Trophoblast cell (in vitro differentiated cells and primary cell): ENCODE measurements around the gene HIGD2A.
A peak's percentile ranks its signal among the peaks of the same experiment; 100 is the strongest.

Experiments
- DNase-seq, 2 donors: peaks; one replicate each; pipeline ENCODE4 v3.0.0-alpha.2; 2016
- H2AFZ ChIP-seq: 2 replicates; pipeline ENCODE4 v1.6.1; 2013; ENCODE audit warnings: low read length, moderate library complexity, mild to moderate bottlenecking; ENCODE audit not compliant: insufficient read depth, poor library complexity
- H2AK5ac ChIP-seq: 2 replicates; pipeline ENCODE4 v1.6.1; 2013; ENCODE audit warnings: mild to moderate bottlenecking, low read length
- H2BK120ac ChIP-seq: 2 replicates; pipeline ENCODE4 v1.6.1; 2013; ENCODE audit warnings: low read length, mild to moderate bottlenecking, moderate library complexity; ENCODE audit not compliant: insufficient read depth, poor library complexity
- H2BK12ac ChIP-seq: 2 replicates; pipeline ENCODE4 v1.6.1; 2013; ENCODE audit warnings: mild to moderate bottlenecking, low read length, moderate library complexity
- H2BK5ac ChIP-seq: 2 replicates; pipeline ENCODE4 v1.6.1; 2013; ENCODE audit warnings: low read length, low read depth, moderate library complexity, mild to moderate bottlenecking; ENCODE audit not compliant: poor library complexity
- H3K14ac ChIP-seq: 2 replicates; pipeline ENCODE4 v1.6.1; 2013; ENCODE audit warnings: mild to moderate bottlenecking, low read length
- H3K18ac ChIP-seq: 2 replicates; pipeline ENCODE4 v1.6.1; 2013; ENCODE audit warnings: mild to moderate bottlenecking, low read length
- H3K23ac ChIP-seq: 2 replicates; pipeline ENCODE4 v1.6.1; 2013; ENCODE audit warnings: low read length
- H3K27ac ChIP-seq: 2 replicates; pipeline ENCODE4 v1.5.1; 2013; ENCODE audit warnings: low read depth, mild to moderate bottlenecking, inconsistent platforms, low read length, moderate library complexity
- H3K27me3 ChIP-seq: 2 replicates; pipeline ENCODE4 v1.6.1; 2013; ENCODE audit warnings: inconsistent platforms, mild to moderate bottlenecking, low read length, moderate library complexity; ENCODE audit not compliant: insufficient read depth
- H3K36me3 ChIP-seq, 2 experiments: 1 replicate in 1 of 2; 2 replicates in 1 of 2; pipeline ENCODE4 v1.6.1; 2013; ENCODE audit warnings: low read length in 2 of 2, mild to moderate bottlenecking in 2 of 2, moderate library complexity in 1 of 2; ENCODE audit not compliant: insufficient read depth in 2 of 2, control insufficient read depth in 1 of 2
- H3K4ac ChIP-seq: 2 replicates; pipeline ENCODE4 v1.6.1; 2013; ENCODE audit warnings: low read depth, mild to moderate bottlenecking, low read length, moderate library complexity
- H3K4me1 ChIP-seq, 2 experiments: 1 replicate in 1 of 2; 2 replicates in 1 of 2; pipeline ENCODE4 v1.6.1; 2013; ENCODE audit warnings: low read length in 2 of 2, mild to moderate bottlenecking in 2 of 2, moderate library complexity in 1 of 2; ENCODE audit not compliant: insufficient read depth in 2 of 2, control insufficient read depth in 1 of 2
- H3K4me2 ChIP-seq: 2 replicates; pipeline ENCODE4 v1.6.1; 2013; ENCODE audit warnings: inconsistent platforms, mild to moderate bottlenecking, low read length, moderate library complexity
- H3K4me3 ChIP-seq: 2 replicates; pipeline ENCODE4 v1.5.1; 2013; ENCODE audit warnings: mild to moderate bottlenecking, low read depth, low read length, inconsistent platforms
- H3K79me1 ChIP-seq: one replicate; pipeline ENCODE4 v1.6.1; 2013; ENCODE audit warnings: low read length
- H3K79me2 ChIP-seq: 2 replicates; pipeline ENCODE4 v1.6.1; 2013; ENCODE audit warnings: low read length, mild to moderate bottlenecking; ENCODE audit not compliant: control insufficient read depth, insufficient read depth, poor library complexity
- H3K9ac ChIP-seq: 2 replicates; pipeline ENCODE4 v1.6.1; 2013; ENCODE audit warnings: mild to moderate bottlenecking, low read length
- H3K9me3 ChIP-seq: 2 replicates; pipeline ENCODE4 v1.6.1; 2013; ENCODE audit warnings: low read depth, mild to moderate bottlenecking, control low read depth, inconsistent platforms, low read length; ENCODE audit not compliant: insufficient read depth
- H4K12ac ChIP-seq: 2 replicates; pipeline ENCODE4 v1.6.1; 2013; ENCODE audit warnings: low read depth, mild to moderate bottlenecking, low read length, moderate library complexity
- H4K8ac ChIP-seq: 2 replicates; pipeline ENCODE4 v1.6.1; 2013; ENCODE audit warnings: low read depth, mild to moderate bottlenecking, low read length, moderate library complexity
- H4K91ac ChIP-seq: one replicate; pipeline ENCODE4 v1.6.1; 2013; ENCODE audit warnings: low read depth, mild to moderate bottlenecking, low read length, moderate library complexity
- WGBS: extraction: QIAGEN DNeasy Blood & Tissue Kit; methylation state at CpG from one replicate; pipeline ENCODE4 v1.1.7; 2013; ENCODE audit warnings: missing lambda C conversion rate; ENCODE audit not compliant: insufficient read length, insufficient coverage; ENCODE audit errors: extremely low coverage; 5-methylcytosine and 5-hydroxymethylcytosine counted together

The HIGD2A gene

DNA sequence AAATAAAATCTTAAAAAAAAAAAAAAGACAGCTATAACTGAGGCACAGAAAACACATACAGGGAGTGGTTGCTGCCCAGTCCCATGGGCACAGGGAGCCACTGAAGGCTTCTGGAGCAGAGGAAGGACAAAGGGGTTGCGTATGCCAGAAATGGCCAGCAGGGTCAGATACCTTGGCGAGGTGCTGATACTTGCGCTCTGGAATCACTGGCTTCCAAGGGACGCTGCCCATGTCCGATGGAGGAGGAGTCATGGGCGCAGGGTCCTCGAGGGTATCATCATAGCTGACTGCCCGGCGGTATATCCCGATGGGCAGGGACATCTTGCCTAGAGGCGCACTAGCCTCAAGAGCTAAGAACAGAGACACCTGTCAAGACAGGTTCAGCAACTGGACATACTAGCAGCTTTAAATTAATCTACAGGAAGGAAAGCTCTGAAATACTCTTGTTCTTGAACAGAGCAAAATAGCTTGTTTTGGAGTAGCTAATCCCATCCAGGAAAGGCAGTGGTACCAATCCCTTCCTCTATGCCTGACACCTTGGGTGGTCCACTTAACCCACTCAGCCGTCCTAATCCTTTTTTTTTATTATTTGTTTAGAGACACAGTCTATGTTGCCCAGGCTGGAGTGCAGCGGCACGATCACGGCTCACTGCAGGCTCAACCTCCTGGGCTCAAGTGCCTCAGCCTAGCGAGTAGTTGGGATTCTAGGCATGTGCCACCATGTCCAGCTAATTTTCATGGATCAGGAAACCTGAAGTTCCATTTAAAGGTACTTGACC lies 33.0 kb upstream of the HIGD2A start:
- peak overlapping the region; percentile 6 for H3K18ac ChIP-seq

DNA sequence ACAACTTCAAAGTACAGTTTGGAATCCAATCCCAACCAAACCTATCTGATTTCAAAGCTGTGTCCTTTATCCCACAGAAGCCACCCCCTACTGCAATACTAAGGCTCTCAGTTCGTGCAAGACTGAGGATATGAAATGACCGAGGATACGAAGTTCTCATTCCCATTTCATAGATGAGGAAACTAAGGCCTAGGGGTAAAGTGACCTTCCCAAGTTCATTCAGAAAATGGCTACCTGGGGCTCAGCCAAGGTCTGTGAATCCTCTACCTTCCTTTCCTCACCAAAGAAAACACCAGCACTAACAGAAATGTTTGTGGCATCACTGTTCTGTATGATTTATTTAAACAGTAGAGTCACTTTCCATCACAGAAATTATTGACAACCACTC lies 32.4 kb upstream of the HIGD2A start:
- DNase-seq, result no peak
- Histone ChIP-seq H2BK12ac (no peak overlapping the region), H2AFZ (no peak overlapping the region), H4K12ac (no peak overlapping the region), H3K14ac (no peak overlapping the region), H3K36me3 (peaks cover 27 to 38% of the 10 kb centered on the region in 2 experiments), H4K91ac (no peak overlapping the region), H3K23ac (no peak overlapping the region), H2BK120ac (no peak overlapping the region), H3K4me2 (no peak overlapping the region), H3K27ac (no peak overlapping the region), H3K79me1 (peaks cover 3% of the 10 kb centered on the region), H3K4me1 (peaks cover 0 to 3% of the 10 kb centered on the region in 2 experiments), H3K9me3 (peaks cover 2% of the 10 kb centered on the region), H2BK5ac (no peak overlapping the region), H2AK5ac (no peak overlapping the region), H3K79me2 (peaks cover 4% of the 10 kb centered on the region), H3K4ac (no peak overlapping the region), H4K8ac (no peak overlapping the region), H3K4me3 (no peak overlapping the region), H3K27me3 (no peaks in the 10 kb centered on the region), H3K9ac (no peak overlapping the region), H3K18ac (no peak overlapping the region)
- no CpG with 5 or more reads among the region's 3 CpGs for WGBS

More for the DNA sequence above, 33.0 kb upstream of the HIGD2A start:
- Histone ChIP-seq H3K36me3 (peaks cover 28 to 42% of the 10 kb centered on the region in 2 experiments), H3K4ac (no peak overlapping the region), H3K79me1 (no peaks in the 10 kb centered on the region), H4K12ac (no peak overlapping the region), H2BK5ac (no peak overlapping the region), H4K8ac (no peak overlapping the region), H4K91ac (no peak overlapping the region), H2BK120ac (no peak overlapping the region), H3K4me3 (no peak overlapping the region), H3K79me2 (no peaks in the 10 kb centered on the region), H3K4me1 (peaks cover 0 to 3% of the 10 kb centered on the region in 2 experiments), H3K9ac (no peak overlapping the region), H2AK5ac (no peak overlapping the region), H3K14ac (no peak overlapping the region), H3K27ac (no peak overlapping the region), H3K27me3 (no peaks in the 10 kb centered on the region), H2BK12ac (no peak overlapping the region), H3K4me2 (no peak overlapping the region), H2AFZ (no peak overlapping the region), H3K9me3 (peaks cover 2% of the 10 kb centered on the region), H3K23ac (no peak overlapping the region)
- no peak for DNase-seq
- whole genome bisulfite sequencing, result no CpG with 5 or more reads among the region's 16 CpGs

DNA sequence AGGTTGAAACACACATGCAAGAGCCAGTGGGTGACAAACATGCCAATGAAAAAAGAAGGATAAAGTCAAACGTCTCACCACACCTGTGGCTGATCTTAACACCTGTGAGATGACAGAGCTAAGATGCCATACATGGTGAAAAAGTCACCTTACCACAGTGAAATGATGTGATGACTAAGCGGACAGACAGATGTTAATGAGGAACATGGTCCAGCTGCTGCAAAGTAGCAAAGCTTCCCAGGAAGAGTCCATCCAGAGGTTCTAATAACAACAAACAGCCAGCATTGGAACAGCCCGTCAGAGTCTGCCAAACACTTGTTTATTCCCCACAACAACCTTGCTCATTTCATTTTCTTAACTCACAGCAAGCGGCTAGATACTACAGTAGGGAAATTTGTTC lies 28.9 kb upstream of the HIGD2A start:
- no CpG with 5 or more reads among the region's 4 CpGs for WGBS
- peaks cover 2% of the 10 kb centered on the region for H3K9me3 ChIP-seq
- no peak overlapping the region for H4K8ac ChIP-seq
- no peak overlapping the region for H3K18ac ChIP-seq
- peaks cover 13 to 16% of the 10 kb centered on the region in 2 experiments for H3K36me3 ChIP-seq
- H2BK5ac ChIP-seq, result no peak overlapping the region
- H2AFZ ChIP-seq, result no peak overlapping the region
- H3K14ac ChIP-seq, result no peak overlapping the region
- peaks cover 7% of the 10 kb centered on the region for H3K79me2 ChIP-seq
- no peak overlapping the region for H3K4me3 ChIP-seq
- H3K4me2 ChIP-seq, result no peak overlapping the region
- H3K27me3 ChIP-seq, result peaks cover 2% of the 10 kb centered on the region
- no peak overlapping the region for H2AK5ac ChIP-seq
- no peak overlapping the region for H3K27ac ChIP-seq
- peaks cover 7% of the 10 kb centered on the region for H3K79me1 ChIP-seq
- H4K91ac ChIP-seq, result no peak overlapping the region
- H3K4me1 ChIP-seq, result peaks cover 0 to 2% of the 10 kb centered on the region in 2 experiments
- no peak overlapping the region for H3K4ac ChIP-seq
- H2BK12ac ChIP-seq, result no peak overlapping the region
- no peak overlapping the region for H3K23ac ChIP-seq
- H3K9ac ChIP-seq, result no peak overlapping the region
- peak in 1 of 2 donors; percentile 42 for DNase-seq
- H2BK120ac ChIP-seq, result no peak overlapping the region
- no peak overlapping the region for H4K12ac ChIP-seq

DNA sequence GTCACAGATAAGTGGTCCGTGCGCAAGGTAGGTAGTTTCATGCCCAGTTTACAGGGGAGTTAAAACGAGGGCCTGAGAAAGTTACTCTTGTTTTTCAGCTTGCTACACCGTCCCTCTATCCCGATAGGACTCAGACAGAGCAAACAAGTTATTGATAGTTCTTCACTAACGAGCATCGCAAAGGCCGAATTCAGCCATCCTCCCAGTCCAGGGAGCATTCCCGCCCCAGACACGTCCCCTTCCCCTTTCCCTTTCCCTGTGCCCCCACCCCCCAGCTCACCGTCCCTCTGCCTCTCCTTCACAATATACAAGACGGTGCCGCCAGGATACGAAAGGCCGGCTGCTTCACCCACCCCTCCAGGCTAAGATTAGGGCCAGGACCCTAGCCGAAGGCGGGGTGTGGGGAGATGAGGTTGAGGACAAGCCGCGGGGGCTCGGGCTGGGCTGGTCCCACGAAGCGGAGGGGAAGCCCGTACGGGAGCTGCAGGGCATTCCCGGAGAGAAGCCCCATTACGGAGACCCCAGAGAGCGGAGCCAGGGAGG lies 27.6 kb upstream of the HIGD2A start:
- H2AFZ ChIP-seq, result peak overlapping the region; percentile 61
- peak overlapping the region; percentile 81 for H4K8ac ChIP-seq
- peaks cover 5% of the 10 kb centered on the region for H3K9me3 ChIP-seq
- WGBS, result no CpG with 5 or more reads among the region's 27 CpGs
- peak overlapping the region; percentile 59 for H3K14ac ChIP-seq
- no peak overlapping the region for H3K27ac ChIP-seq
- peak overlapping the region; percentile 13 for H3K4ac ChIP-seq
- H3K9ac ChIP-seq, result peak overlapping the region; percentile 84
- peak overlapping the region; percentile 4 for H4K12ac ChIP-seq
- no peak for DNase-seq
- H3K79me2 ChIP-seq, result peaks cover 7% of the 10 kb centered on the region
- no peak overlapping the region for H2BK5ac ChIP-seq
- peak overlapping the region; percentile 41 for H4K91ac ChIP-seq
- H3K4me1 ChIP-seq, result peaks cover 4 to 7% of the 10 kb centered on the region in 2 experiments
- no peak overlapping the region for H2AK5ac ChIP-seq
- peak overlapping the region; percentile 88 for H3K4me3 ChIP-seq
- peaks cover 13% of the 10 kb centered on the region for H3K27me3 ChIP-seq
- H3K4me2 ChIP-seq, result peak overlapping the region; percentile 87
- H2BK12ac ChIP-seq, result no peak overlapping the region
- no peak overlapping the region for H3K23ac ChIP-seq
- peak overlapping the region; percentile 4 for H2BK120ac ChIP-seq
- peaks cover 7 to 9% of the 10 kb centered on the region in 2 experiments for H3K36me3 ChIP-seq
- H3K79me1 ChIP-seq, result peaks cover 10% of the 10 kb centered on the region
- peak overlapping the region; percentile 44 for H3K18ac ChIP-seq
